Testis (tissue), 2 donors: ENCODE data around the gene KRTAP10-1.

Experiments used
- CTCF ChIP-seq, 3 experiments: fragments of 450-650 bp in 2 of 3; fragments of 200-600 bp in 1 of 3; sonication (generic) in 1 of 3; IDR thresholded peaks; one replicate each; pipeline ENCODE4 v1.5.1; 2016 to 2019; ENCODE audit warnings: antibody characterized with exemption in 3 of 3, mild to moderate bottlenecking in 2 of 3, moderate library complexity in 1 of 3
- POLR2A ChIP-seq: fragments of 450-650 bp; IDR thresholded peaks from one replicate; pipeline ENCODE4 v1.6.1; 2017; ENCODE audit warnings: antibody characterized with exemption, mild to moderate bottlenecking, moderate library complexity

- TF ChIP-seq CTCF (IDR thresholded peaks at IDR 0.05), result no peak
- TF ChIP-seq POLR2A, result no peak
Observed at GRCh38 chr21:44505673-44506278, 34.2 kb downstream of the KRTAP10-1 start.
